Caco-2 (cell line): Measurements from ENCODE around the gene ZNF326. TPM values are rescaled to one million over a fixed set of nuclear protein-coding genes. Genes with fewer than 3 reads are reported as not detected.

Experiments
- BruUV-seq: library from RNA; stranded (reverse); fragments of 400-500 nt; replicated peaks from 2 replicates; lab custom pipeline; 2021; lab: Mats Ljungman, UMichigan
- CTCF ChIA-PET: fragments of 300-600 bp; sonication (Branson Sonifier 250); formaldehyde crosslinking; loops from one replicate; lab custom pipeline; 2022; ENCODE audit warnings: antibody characterized with exemption; lab: Charles Lee
- POLR2A ChIA-PET: fragments of 300-600 bp; sonication (Branson Sonifier 250); formaldehyde crosslinking; loops from one replicate; lab custom pipeline; 2022; ENCODE audit warnings: antibody characterized with exemption; lab: Charles Lee
- DNase-seq, 2 experiments: peaks; one replicate each; pipeline versions ENCODE4 v3.0.0 to v3.0.0-alpha.2; 2020 to 2022
- H3K27me3 ChIP-seq: replicated peaks from 2 replicates; pipeline ENCODE4 v1.6.0; 2011; ENCODE audit warnings: low read length; ENCODE audit not compliant: control insufficient read depth, insufficient read depth
- H3K36me3 ChIP-seq: 2 replicates; pipeline ENCODE4 v1.5.1; 2011; ENCODE audit warnings: low read length; ENCODE audit not compliant: control insufficient read depth, insufficient read depth
- H3K4me1 ChIP-seq: fragments of 250-450 bp; sonication (Bioruptor Pico); 2 replicates; pipeline ENCODE4 v1.5.1; 2020; ENCODE audit warnings: mild to moderate bottlenecking
- H3K4me3 ChIP-seq: 2 replicates; pipeline ENCODE4 v1.5.1; 2011; ENCODE audit warnings: low read depth, mild to moderate bottlenecking, control low read depth, low read length
- H3K9me3 ChIP-seq: fragments of 250-450 bp; sonication (Bioruptor Pico); 2 replicates; pipeline ENCODE4 v1.5.1; 2020; ENCODE audit warnings: mild to moderate bottlenecking, moderate library complexity
- H3K27ac Mint-ChIP-seq: one replicate; pipeline ENCODE4 v1.8.0; 2022; ENCODE audit warnings: mixed read lengths; ENCODE audit not compliant: unreplicated experiment
- H3K27me3 Mint-ChIP-seq: one replicate; pipeline ENCODE4 v1.8.0; 2022; ENCODE audit warnings: mixed read lengths; ENCODE audit not compliant: insufficient read depth, unreplicated experiment
- H3K36me3 Mint-ChIP-seq: one replicate; pipeline ENCODE4 v1.8.0; 2022; ENCODE audit warnings: mild to moderate bottlenecking, mixed read lengths; ENCODE audit not compliant: insufficient read depth, unreplicated experiment
- H3K4me1 Mint-ChIP-seq: one replicate; pipeline ENCODE4 v1.8.0; 2022; ENCODE audit warnings: low read depth, mixed read lengths; ENCODE audit not compliant: unreplicated experiment
- H3K4me3 Mint-ChIP-seq: one replicate; pipeline ENCODE4 v1.8.0; 2022; ENCODE audit warnings: mild to moderate bottlenecking, moderate library complexity, mixed read lengths; ENCODE audit not compliant: unreplicated experiment
- H3K9me3 Mint-ChIP-seq: one replicate; pipeline ENCODE4 v1.8.0; 2022; ENCODE audit warnings: mixed read lengths; ENCODE audit not compliant: unreplicated experiment
- intact Hi-C: fragments of 100-400 bp; cut with micrococcal nuclease; formaldehyde crosslinking; loops from one replicate; pipeline ENCODE4 v1.10.0; 2022; ENCODE audit not compliant: unreplicated experiment
- total RNA-seq: library from RNA; stranded (reverse); gene quantifications from 2 replicates; pipeline ENCODE4 v1.2.3, GENCODE V29; 2022
- TF ChIP-seq, protein P1 (sequence below), 2 experiments: fragments of 200-600 bp in 1 of 2; IDR thresholded peaks; 1 replicate in 1 of 2; 2 replicates in 1 of 2; pipeline versions ENCODE4 v1.5.1 to v1.8.0; 2011 to 2022; ENCODE audit warnings: antibody characterized with exemption in 1 of 2, control low read depth in 1 of 2, inconsistent platforms in 1 of 2, low read depth in 1 of 2, low read length in 1 of 2, mild to moderate bottlenecking in 1 of 2, moderate library complexity in 1 of 2; ENCODE audit not compliant: insufficient read depth in 1 of 2, severe bottlenecking in 1 of 2, unreplicated experiment in 1 of 2

Gene ZNF326
- total RNA-seq, 1 experiment from 2014 or later = 31.7 TPM

DNA sequence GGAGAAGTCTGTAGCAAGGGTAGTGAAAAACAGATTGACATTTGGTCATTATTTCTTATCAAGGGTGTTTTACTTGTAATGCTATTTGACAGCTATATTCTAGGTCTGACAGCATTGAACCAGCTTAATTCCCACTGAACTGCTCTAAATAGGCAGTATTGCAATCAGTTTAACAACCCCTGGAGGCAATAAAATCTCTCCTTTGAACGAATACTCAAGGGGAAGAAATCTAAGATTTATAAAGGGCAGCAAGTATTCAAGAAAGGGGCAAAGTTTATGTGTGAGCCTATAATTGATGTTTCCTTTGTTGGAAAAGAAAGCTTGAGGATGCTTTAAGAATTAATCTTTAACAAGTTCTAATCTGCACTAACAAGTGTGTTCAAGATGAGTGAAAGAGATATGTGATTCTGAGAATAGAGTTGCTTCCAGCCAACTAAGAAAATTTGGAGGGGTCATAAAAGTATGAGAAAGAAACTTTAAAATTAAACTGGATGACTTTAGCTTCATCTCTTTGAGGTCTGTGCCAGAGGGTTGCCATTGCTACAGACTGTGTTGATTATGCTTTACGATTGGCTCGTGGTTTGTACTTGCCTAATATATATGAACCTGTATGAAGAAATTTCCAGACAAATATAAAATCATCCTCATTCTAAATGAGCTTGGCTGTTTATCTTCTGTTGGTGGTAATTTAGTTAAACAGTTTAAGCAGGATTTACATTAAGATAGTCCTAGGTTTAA, 72.5 kb downstream of the ZNF326 start:
- ChIA-PET CTCF (no interaction called here), POLR2A (no interaction called here)

DNA sequence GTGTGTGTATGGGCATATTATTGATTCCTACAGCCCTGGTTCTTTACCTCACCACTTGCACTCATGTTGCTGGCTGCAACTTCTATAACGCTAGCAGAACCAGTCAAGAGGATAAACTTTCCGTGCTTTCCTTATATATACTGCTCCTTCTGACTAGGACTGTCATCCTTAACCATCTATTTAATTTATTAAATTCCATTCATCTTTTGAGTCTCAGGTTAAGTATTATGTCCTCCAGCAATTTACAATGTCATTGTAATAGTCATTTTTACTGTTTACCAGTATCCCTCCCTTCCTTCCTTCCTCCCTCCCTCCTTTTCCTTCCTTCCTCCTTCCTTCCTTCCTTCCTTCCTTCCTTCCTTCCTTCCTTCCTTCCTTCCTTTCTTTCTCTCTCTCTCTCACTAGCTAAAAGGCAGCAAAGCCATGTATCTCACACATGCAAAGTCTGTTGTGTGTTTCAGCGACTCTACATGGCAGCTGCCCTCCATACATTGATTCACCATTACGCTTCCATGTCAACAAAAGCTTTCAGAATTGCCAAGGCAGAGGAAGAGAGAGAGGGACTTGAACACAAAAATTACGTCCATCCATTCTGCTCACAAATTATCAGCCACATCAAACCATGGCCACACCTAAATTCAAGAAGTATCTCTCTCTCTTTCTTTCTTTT, 73.8 kb downstream of the ZNF326 start:
- peaks cover 2% of the 10 kb centered on the region for H3K4me1 Mint-ChIP-seq
- CTCF ChIA-PET = no interaction called here
- POLR2A ChIA-PET = no interaction called here
- BruUV-seq = no TSS peak
- intact Hi-C loops = no loop called here
- Histone ChIP-seq H3K4me3 (no peak overlapping the region), H3K4me1 (peaks cover 11% of the 10 kb centered on the region), H3K27me3 (no peaks in the 10 kb centered on the region), H3K9me3 (no peaks in the 10 kb centered on the region), H3K36me3 (no peaks in the 10 kb centered on the region)
- no peak overlapping the region for H3K27ac Mint-ChIP-seq
- TF ChIP-seq, protein P1, sequence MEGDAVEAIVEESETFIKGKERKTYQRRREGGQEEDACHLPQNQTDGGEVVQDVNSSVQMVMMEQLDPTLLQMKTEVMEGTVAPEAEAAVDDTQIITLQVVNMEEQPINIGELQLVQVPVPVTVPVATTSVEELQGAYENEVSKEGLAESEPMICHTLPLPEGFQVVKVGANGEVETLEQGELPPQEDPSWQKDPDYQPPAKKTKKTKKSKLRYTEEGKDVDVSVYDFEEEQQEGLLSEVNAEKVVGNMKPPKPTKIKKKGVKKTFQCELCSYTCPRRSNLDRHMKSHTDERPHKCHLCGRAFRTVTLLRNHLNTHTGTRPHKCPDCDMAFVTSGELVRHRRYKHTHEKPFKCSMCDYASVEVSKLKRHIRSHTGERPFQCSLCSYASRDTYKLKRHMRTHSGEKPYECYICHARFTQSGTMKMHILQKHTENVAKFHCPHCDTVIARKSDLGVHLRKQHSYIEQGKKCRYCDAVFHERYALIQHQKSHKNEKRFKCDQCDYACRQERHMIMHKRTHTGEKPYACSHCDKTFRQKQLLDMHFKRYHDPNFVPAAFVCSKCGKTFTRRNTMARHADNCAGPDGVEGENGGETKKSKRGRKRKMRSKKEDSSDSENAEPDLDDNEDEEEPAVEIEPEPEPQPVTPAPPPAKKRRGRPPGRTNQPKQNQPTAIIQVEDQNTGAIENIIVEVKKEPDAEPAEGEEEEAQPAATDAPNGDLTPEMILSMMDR (IDR thresholded peaks at IDR 0.05; ENCODE audit: insufficient read depth in 1 of 2, low read depth in 1 of 2, low read length in 1 of 2, severe bottlenecking in 1 of 2, unreplicated experiment in 1 of 2) = no peak
- DNase-seq = no peak
- H3K27me3 Mint-ChIP-seq = no peaks in the 10 kb centered on the region
- H3K9me3 Mint-ChIP-seq = peaks cover 4% of the 10 kb centered on the region
- H3K4me3 Mint-ChIP-seq = no peak overlapping the region
- no peaks in the 10 kb centered on the region for H3K36me3 Mint-ChIP-seq

More for the DNA sequence above, 72.5 kb downstream of the ZNF326 start:
- H3K9me3 Mint-ChIP-seq = peaks cover 13% of the 10 kb centered on the region
- H3K36me3 ChIP-seq = no peaks in the 10 kb centered on the region
- no peak for DNase-seq
- BruUV-seq = no TSS peak
- no peaks in the 10 kb centered on the region for H3K9me3 ChIP-seq
- no peaks in the 10 kb centered on the region for H3K27me3 ChIP-seq
- peaks cover 10% of the 10 kb centered on the region for H3K4me1 Mint-ChIP-seq
- TF ChIP-seq, protein P1 (IDR thresholded peaks at IDR 0.05; ENCODE audit: insufficient read depth in 1 of 2, low read depth in 1 of 2, low read length in 1 of 2, severe bottlenecking in 1 of 2, unreplicated experiment in 1 of 2) = no peak
- intact Hi-C loops = no loop called here
- no peak overlapping the region for H3K4me3 Mint-ChIP-seq
- no peaks in the 10 kb centered on the region for H3K36me3 Mint-ChIP-seq
- peaks cover 15% of the 10 kb centered on the region for H3K4me1 ChIP-seq
- H3K4me3 ChIP-seq = no peak overlapping the region
- no peak overlapping the region for H3K27ac Mint-ChIP-seq
- peaks cover 4% of the 10 kb centered on the region for H3K27me3 Mint-ChIP-seq

DNA sequence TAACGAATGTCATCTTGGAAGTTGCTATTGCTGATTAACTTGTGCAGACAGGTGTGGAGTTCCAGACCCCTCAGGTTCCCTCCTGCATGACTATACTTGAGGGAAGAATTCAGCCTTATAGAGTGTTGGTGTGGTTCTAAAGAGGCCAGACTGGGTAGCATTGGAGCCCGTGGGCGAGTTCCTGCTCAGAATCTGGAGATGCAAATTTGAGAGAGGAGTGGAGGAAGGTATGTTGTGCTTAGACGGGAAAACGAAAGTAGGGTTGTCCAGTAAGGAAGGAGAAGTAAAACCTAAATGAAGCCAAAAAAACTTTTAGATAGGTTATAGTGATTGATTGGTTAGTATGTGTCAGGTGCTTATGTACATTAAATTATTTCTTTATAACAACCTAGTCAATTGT, 79.2 kb downstream of the ZNF326 start:
- no peaks in the 10 kb centered on the region for H3K36me3 Mint-ChIP-seq
- DNase-seq = no peak
- intact Hi-C loops = no loop called here

More for the DNA sequence above, 79.2 kb downstream of the ZNF326 start:
- Histone ChIP-seq H3K4me3 (no peak overlapping the region), H3K27me3 (no peaks in the 10 kb centered on the region), H3K4me1 (no peaks in the 10 kb centered on the region), H3K9me3 (no peaks in the 10 kb centered on the region), H3K36me3 (no peaks in the 10 kb centered on the region)
- Mint-ChIP-seq H3K9me3 (no peaks in the 10 kb centered on the region), H3K4me3 (no peak overlapping the region), H3K27me3 (no peaks in the 10 kb centered on the region), H3K4me1 (no peaks in the 10 kb centered on the region), H3K27ac (no peak overlapping the region)
- POLR2A ChIA-PET = no interaction called here
- TF ChIP-seq, protein P1 (IDR thresholded peaks at IDR 0.05; ENCODE audit: insufficient read depth in 1 of 2, low read depth in 1 of 2, low read length in 1 of 2, severe bottlenecking in 1 of 2, unreplicated experiment in 1 of 2) = no peak
- CTCF ChIA-PET = no interaction called here
- BruUV-seq = no TSS peak
